ENCODE measurements around the gene S1PR4. TPM values are rescaled to one million over a fixed set of nuclear protein-coding genes. Genes with fewer than 3 reads are reported as not detected.

Gene S1PR4
- total and polyA plus RNA-seq, 9 of the 15 experiments (the other 6 are each of a cell fraction or from before 2014, with no cell fraction given) = 0.27 TPM; not detected in 8

DNA sequence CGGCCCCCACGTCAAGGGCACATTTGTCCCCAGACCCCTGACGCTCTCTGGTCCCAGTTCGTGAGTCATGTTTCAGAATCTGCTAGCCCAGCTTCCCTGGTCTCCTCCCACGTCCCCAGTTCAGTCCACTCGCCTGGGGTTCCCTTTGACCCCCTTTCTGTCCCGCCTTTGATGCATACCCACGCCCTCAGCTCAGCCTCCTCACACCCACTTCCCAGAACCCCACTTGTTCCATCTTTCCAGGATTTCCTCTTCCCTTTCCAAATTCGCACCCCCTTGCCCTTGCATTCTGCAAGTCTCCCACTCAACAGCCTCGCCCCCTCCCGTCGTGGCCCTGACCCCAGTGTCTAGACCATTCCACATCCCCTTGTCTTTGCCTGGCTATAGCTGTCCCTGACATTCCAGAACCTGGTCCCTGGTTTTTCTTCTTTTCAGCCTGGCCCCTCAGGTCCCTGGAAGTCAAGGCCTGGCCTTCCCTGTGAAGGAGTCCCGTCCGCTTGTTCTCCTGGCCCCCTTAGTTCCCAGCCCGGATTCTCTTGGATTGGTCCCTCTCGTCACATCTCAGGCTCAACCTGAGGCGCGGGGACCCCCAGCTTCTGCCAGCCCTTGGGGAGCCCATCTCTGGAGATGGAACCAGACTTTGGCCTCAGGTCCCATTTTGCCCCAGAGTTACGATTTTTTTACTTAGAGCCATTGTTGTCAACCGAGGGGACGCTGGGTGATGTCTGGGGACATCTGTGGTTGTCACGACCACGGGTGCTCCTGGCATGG lies 8.5 kb downstream of the S1PR4 start (continued):
- TF ChIP-seq, protein P1, sequence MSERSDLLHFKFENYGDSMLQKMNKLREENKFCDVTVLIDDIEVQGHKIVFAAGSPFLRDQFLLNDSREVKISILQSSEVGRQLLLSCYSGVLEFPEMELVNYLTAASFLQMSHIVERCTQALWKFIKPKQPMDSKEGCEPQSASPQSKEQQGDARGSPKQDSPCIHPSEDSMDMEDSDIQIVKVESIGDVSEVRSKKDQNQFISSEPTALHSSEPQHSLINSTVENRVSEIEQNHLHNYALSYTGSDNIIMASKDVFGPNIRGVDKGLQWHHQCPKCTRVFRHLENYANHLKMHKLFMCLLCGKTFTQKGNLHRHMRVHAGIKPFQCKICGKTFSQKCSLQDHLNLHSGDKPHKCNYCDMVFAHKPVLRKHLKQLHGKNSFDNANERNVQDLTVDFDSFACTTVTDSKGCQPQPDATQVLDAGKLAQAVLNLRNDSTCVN (CRISPR knock-in tag; IDR thresholded peaks at IDR 0.05) = no peak
- no peak for TF ChIP-seq STAT6 (CRISPR knock-in tag; IDR thresholded peaks at IDR 0.05)
- TF ChIP-seq HNRNPK (IDR thresholded peaks at IDR 0.05; ENCODE audit: low read depth, low read length, poor library complexity, severe bottlenecking) = no peak
- 0 out of 2 replicates have a peak, but pooled peaks have one; percentile 15 for TF ChIP-seq FOSL1 (tag; conservative IDR thresholded peaks at IDR 0.05)
- TF ChIP-seq ATF1 (CRISPR knock-in tag; IDR thresholded peaks at IDR 0.05) = no peak
- TF ChIP-seq ATF1 (tag; IDR thresholded peaks at IDR 0.05) = no peak
- 0 out of 2 replicates have a peak, but pooled peaks have one; percentile 13 for TF ChIP-seq STAG1 (CRISPR knock-in tag; IDR thresholded peaks at IDR 0.05; ENCODE audit: borderline replicate concordance)
- no peak for TF ChIP-seq SRSF9 (IDR thresholded peaks at IDR 0.05; ENCODE audit: borderline replicate concordance, low read depth, low read length)
- peak; percentile 19 for TF ChIP-seq HNRNPLL (IDR thresholded peaks at IDR 0.05; ENCODE audit: low read depth, low read length, poor library complexity, severe bottlenecking)
- peak; percentile 58 for TF ChIP-seq PRDM10 (IDR thresholded peaks at IDR 0.05; ENCODE audit: partially characterized antibody)
- TF ChIP-seq MYNN (IDR thresholded peaks at IDR 0.05) = 0 out of 2 replicates have a peak, but pooled peaks have one; percentile 23
- TF ChIP-seq MYNN (CRISPR knock-in tag; IDR thresholded peaks at IDR 0.05) = no peak
- TF ChIP-seq ZNF23 (CRISPR knock-in tag; IDR thresholded peaks at IDR 0.05) = no peak
- no peak for TF ChIP-seq HIVEP1 (CRISPR knock-in tag; IDR thresholded peaks at IDR 0.05)
- no peak for TF ChIP-seq FOXP4 (CRISPR knock-in tag; IDR thresholded peaks at IDR 0.05; ENCODE audit: borderline replicate concordance)
- peak in 1 of 2 experiments; percentile 9; a peak in 1 of 4 replicates for TF ChIP-seq KDM1A (IDR thresholded peaks at IDR 0.05)
- TF ChIP-seq ZC3H4 (CRISPR knock-in tag; IDR thresholded peaks at IDR 0.05; ENCODE audit: borderline replicate concordance) = 0 out of 2 replicates have a peak, but pooled peaks have one; percentile 34
- TF ChIP-seq ZNF354B (CRISPR knock-in tag; IDR thresholded peaks at IDR 0.05) = no peak

Data from K562 (cell line).